Ishikawa (cell line): ENCODE measurements around the gene VSIG8.

Experiments
- EGR1 ChIP-seq: IDR thresholded peaks from 2 replicates; pipeline ENCODE4 v1.6.1; 2012
- NFIC ChIP-seq: IDR thresholded peaks from 2 replicates; pipeline ENCODE4 v1.6.1; 2012
- TF ChIP-seq, protein P1 (sequence below): IDR thresholded peaks from 2 replicates; pipeline ENCODE4 v1.6.1; 2012; ENCODE audit warnings: low read depth, mild to moderate bottlenecking
- TF ChIP-seq, protein P2 (sequence below): IDR thresholded peaks from 2 replicates; pipeline ENCODE4 v1.6.1; 2012

DNA sequence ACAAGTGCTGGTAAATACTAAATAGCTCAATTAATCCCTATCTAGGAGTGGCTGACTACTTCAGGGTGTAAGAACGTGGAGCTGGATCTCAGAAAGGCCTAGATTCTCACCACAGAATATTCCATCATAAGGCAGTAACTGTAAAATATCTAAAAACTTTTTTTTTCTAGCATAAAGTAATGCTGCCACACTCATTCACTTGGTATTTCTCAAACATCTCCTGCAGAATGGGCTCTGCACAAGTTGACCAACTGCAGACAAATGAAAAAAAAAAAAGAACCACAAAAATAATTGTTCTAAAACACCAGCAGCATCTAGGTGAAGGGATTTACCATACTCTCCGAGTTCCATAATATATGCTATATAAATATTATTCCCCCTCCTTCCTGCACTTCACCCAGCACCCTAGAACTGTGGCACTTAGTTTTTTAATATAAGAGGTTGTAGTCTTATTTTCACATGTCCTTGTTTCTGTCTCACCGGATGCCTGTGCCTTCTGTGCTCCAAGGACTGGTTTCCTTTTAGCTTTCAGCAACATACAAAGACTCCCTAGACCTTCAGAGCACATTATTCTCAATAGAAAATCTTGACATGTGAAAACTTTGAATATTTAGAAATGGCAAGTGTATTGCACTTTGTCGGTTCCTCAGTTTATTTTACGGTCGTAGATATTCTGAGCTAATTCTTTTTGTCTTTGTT, 8.9 kb downstream of the VSIG8 start:
- no peak for TF ChIP-seq EGR1
- TF ChIP-seq NFIC, result no peak
- TF ChIP-seq, protein P1, sequence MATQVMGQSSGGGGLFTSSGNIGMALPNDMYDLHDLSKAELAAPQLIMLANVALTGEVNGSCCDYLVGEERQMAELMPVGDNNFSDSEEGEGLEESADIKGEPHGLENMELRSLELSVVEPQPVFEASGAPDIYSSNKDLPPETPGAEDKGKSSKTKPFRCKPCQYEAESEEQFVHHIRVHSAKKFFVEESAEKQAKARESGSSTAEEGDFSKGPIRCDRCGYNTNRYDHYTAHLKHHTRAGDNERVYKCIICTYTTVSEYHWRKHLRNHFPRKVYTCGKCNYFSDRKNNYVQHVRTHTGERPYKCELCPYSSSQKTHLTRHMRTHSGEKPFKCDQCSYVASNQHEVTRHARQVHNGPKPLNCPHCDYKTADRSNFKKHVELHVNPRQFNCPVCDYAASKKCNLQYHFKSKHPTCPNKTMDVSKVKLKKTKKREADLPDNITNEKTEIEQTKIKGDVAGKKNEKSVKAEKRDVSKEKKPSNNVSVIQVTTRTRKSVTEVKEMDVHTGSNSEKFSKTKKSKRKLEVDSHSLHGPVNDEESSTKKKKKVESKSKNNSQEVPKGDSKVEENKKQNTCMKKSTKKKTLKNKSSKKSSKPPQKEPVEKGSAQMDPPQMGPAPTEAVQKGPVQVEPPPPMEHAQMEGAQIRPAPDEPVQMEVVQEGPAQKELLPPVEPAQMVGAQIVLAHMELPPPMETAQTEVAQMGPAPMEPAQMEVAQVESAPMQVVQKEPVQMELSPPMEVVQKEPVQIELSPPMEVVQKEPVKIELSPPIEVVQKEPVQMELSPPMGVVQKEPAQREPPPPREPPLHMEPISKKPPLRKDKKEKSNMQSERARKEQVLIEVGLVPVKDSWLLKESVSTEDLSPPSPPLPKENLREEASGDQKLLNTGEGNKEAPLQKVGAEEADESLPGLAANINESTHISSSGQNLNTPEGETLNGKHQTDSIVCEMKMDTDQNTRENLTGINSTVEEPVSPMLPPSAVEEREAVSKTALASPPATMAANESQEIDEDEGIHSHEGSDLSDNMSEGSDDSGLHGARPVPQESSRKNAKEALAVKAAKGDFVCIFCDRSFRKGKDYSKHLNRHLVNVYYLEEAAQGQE, result no peak
- TF ChIP-seq, protein P2, sequence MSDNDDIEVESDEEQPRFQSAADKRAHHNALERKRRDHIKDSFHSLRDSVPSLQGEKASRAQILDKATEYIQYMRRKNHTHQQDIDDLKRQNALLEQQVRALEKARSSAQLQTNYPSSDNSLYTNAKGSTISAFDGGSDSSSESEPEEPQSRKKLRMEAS, result no peak
